Activated CD8-positive, alpha-beta memory T cell treated with anti-CD3 and anti-CD28 coated beads for 1 hour (primary cell): Measurements from ENCODE around the gene MIDN.

Experiments
- DNase-seq, 2 donors: peaks; one replicate each; pipeline ENCODE4 v3.0.0-alpha.2; 2020; ENCODE audit warnings: low read depth in 1 of 2; ENCODE audit errors: extremely low read depth in 1 of 2

The MIDN gene

GRCh38 chr19:1280636-1281568 lies 32.5 kb downstream of the MIDN start:
- DNase-seq, result no peak

GRCh38 chr19:1281569-1282287 lies 33.3 kb downstream of the MIDN start:
- no peak for DNase-seq

- DNase-seq, result no peak
Measured at GRCh38 chr19:1282588-1283206, 34.3 kb downstream of the MIDN start.

GRCh38 chr19:1283207-1283916 lies 35.0 kb downstream of the MIDN start:
- DNase-seq, result no peak

- DNase-seq, result no peak
Measured at GRCh38 chr19:1283917-1284292, 35.5 kb downstream of the MIDN start.

- DNase-seq, result no peak
Measured at GRCh38 chr19:1284293-1284978, 36.1 kb downstream of the MIDN start.

GRCh38 chr19:1284979-1285736 lies 36.8 kb downstream of the MIDN start:
- no peak for DNase-seq

- DNase-seq, result no peak
Measured at GRCh38 chr19:1285737-1286360, 37.5 kb downstream of the MIDN start, which contains the start of gene EFNA2. EFNA2 (plus strand) TSS chr19:1285873; CDS start chr19:1286169, 296 bp downstream.

- no peak for DNase-seq
Measured at GRCh38 chr19:1286487-1287353, 38.3 kb downstream of the MIDN start.

- DNase-seq, result no peak
Measured at GRCh38 chr19:1287354-1288225, 39.2 kb downstream of the MIDN start.

GRCh38 chr19:1288226-1288612 lies 39.8 kb downstream of the MIDN start:
- DNase-seq, result no peak

- DNase-seq, result no peak
Measured at GRCh38 chr19:1288833-1289685, 40.7 kb downstream of the MIDN start.

GRCh38 chr19:1289686-1290025 lies 41.3 kb downstream of the MIDN start:
- DNase-seq, result no peak

GRCh38 chr19:1290196-1290702 lies 41.9 kb downstream of the MIDN start:
- DNase-seq, result no peak

GRCh38 chr19:1290703-1291651 lies 42.6 kb downstream of the MIDN start:
- no peak for DNase-seq
